Tibial artery (tissue), 4 donors: ENCODE measurements around the gene MACIR.

Experiments
- DNase-seq, 2 donors: peaks; one replicate each; pipeline ENCODE4 v3.0.0-alpha.2; 2019
- H3K27ac ChIP-seq, 2 donors: fragments of 200-600 bp; sonication (generic) in 1 of 2; 1 replicate in 1 of 2; 2 replicates in 1 of 2; pipeline ENCODE4 v1.5.1; 2018 to 2019; ENCODE audit warnings: mild to moderate bottlenecking in 1 of 2
- H3K27me3 ChIP-seq, 2 donors: fragments of 200-600 bp; sonication (generic) in 1 of 2; one replicate each; pipeline versions ENCODE4 v1.5.1 to v1.6.0; 2016 to 2019
- H3K36me3 ChIP-seq, 3 donors: fragments of 200-600 bp; sonication (generic) in 2 of 3; one replicate each; pipeline ENCODE4 v1.5.1; 2016 to 2019; ENCODE audit warnings: mild to moderate bottlenecking in 2 of 3
- H3K4me1 ChIP-seq, 4 donors: fragments of 200-600 bp; sonication (generic) in 2 of 4; 1 replicate in 3 of 4; 2 replicates in 1 of 4; pipeline ENCODE4 v1.5.1; 2016 to 2019
- H3K4me3 ChIP-seq, 2 donors: fragments of 200-600 bp; sonication (generic) in 1 of 2; 1 replicate in 1 of 2; 2 replicates in 1 of 2; pipeline ENCODE4 v1.5.1; 2018 to 2019; ENCODE audit warnings: mild to moderate bottlenecking in 2 of 2
- H3K9me3 ChIP-seq, 3 donors: fragments of 200-600 bp; sonication (generic) in 1 of 3; one replicate each; pipeline ENCODE4 v1.5.1; 2016 to 2019
- CTCF ChIP-seq, 2 experiments: fragments of 200-600 bp in 1 of 2; fragments of 450-650 bp in 1 of 2; IDR thresholded peaks; one replicate each; pipeline ENCODE4 v1.5.1; 2017 to 2019; ENCODE audit warnings: antibody characterized with exemption in 2 of 2, mild to moderate bottlenecking in 1 of 2, moderate library complexity in 1 of 2
- intact Hi-C: fragments of 100-400 bp; cut with DNase I; formaldehyde crosslinking; loops from one replicate; pipeline ENCODE4 v1.15.0; 2023; ENCODE audit warnings: low total_unique reads

Gene MACIR

GRCh38 chr5:103259705-103260355 is 1.3 kb downstream of the MACIR start:
- TF ChIP-seq CTCF (IDR thresholded peaks at IDR 0.05) = no peak
- H3K4me1 ChIP-seq = peaks cover 0 to 23% (median 10%) of the 10 kb centered on the region in 4 donors
- intact Hi-C loops = no loop called here
- peak overlapping the region; percentile 90 to 97 for H3K4me3 ChIP-seq
- H3K27ac ChIP-seq = peak overlapping the region; percentile 80
- DNase-seq = peak in 1 of 2 donors; percentile 30
- no peaks in the 10 kb centered on the region for H3K36me3 ChIP-seq
- H3K27me3 ChIP-seq = no peaks in the 10 kb centered on the region
- no peaks in the 10 kb centered on the region for H3K9me3 ChIP-seq

- H3K9me3 ChIP-seq = no peaks in the 10 kb centered on the region
- peaks cover 0 to 23% (median 10%) of the 10 kb centered on the region in 4 donors for H3K4me1 ChIP-seq
- intact Hi-C loops = no loop called here
- H3K27me3 ChIP-seq = no peaks in the 10 kb centered on the region
- H3K36me3 ChIP-seq = no peaks in the 10 kb centered on the region
- no peak for TF ChIP-seq CTCF (IDR thresholded peaks at IDR 0.05)
- no peak for DNase-seq
- H3K27ac ChIP-seq = no peak overlapping the region
- H3K4me3 ChIP-seq = peak overlapping the region in 1 of 2 donors; percentile 90
Measured at GRCh38 chr5:103260951-103261350, 2.4 kb downstream of the MACIR start.

GRCh38 chr5:103262422-103262871 is 3.9 kb downstream of the MACIR start:
- no peaks in the 10 kb centered on the region for H3K27me3 ChIP-seq
- H3K4me1 ChIP-seq = peaks cover 0 to 23% (median 10%) of the 10 kb centered on the region in 4 donors
- no peaks in the 10 kb centered on the region for H3K9me3 ChIP-seq
- no peaks in the 10 kb centered on the region for H3K36me3 ChIP-seq
- H3K4me3 ChIP-seq = no peak overlapping the region
- no peak for DNase-seq
- intact Hi-C loops = no loop called here
- no peak for TF ChIP-seq CTCF (IDR thresholded peaks at IDR 0.05)
- H3K27ac ChIP-seq = no peak overlapping the region

- intact Hi-C loops = no loop called here
- Histone ChIP-seq H3K4me1 (peaks cover 0 to 23% (median 10%) of the 10 kb centered on the region in 4 donors), H3K9me3 (no peaks in the 10 kb centered on the region), H3K27me3 (no peaks in the 10 kb centered on the region), H3K27ac (no peak overlapping the region), H3K4me3 (no peak overlapping the region), H3K36me3 (no peaks in the 10 kb centered on the region)
- DNase-seq = no peak
- no peak for TF ChIP-seq CTCF (IDR thresholded peaks at IDR 0.05)
Measured at GRCh38 chr5:103263054-103263453, 4.5 kb downstream of the MACIR start.

- Histone ChIP-seq H3K4me1 (peaks cover 0 to 23% (median 10%) of the 10 kb centered on the region in 4 donors), H3K36me3 (no peaks in the 10 kb centered on the region), H3K9me3 (no peaks in the 10 kb centered on the region), H3K27me3 (no peaks in the 10 kb centered on the region), H3K27ac (no peak overlapping the region), H3K4me3 (no peak overlapping the region)
- DNase-seq = no peak
- TF ChIP-seq CTCF (IDR thresholded peaks at IDR 0.05) = no peak
- intact Hi-C loops = no loop called here
Measured at GRCh38 chr5:103264508-103264907, 5.9 kb downstream of the MACIR start.
